ENCODE results near the gene SGSM2.

SGSM2 gene

GRCh38 chr17:2398182-2398581 is 60.9 kb downstream of the SGSM2 start:
- TF ChIP-seq ZFP30 (CRISPR knock-in tag; IDR thresholded peaks at IDR 0.05) (no peak), TOX (CRISPR knock-in tag; IDR thresholded peaks at IDR 0.05; ENCODE audit: borderline replicate concordance) (no peak), SNAI2 (CRISPR knock-in tag; IDR thresholded peaks at IDR 0.05) (no peak), CREB5 (CRISPR knock-in tag; IDR thresholded peaks at IDR 0.05; ENCODE audit: low read depth) (no peak), POU6F1 (CRISPR knock-in tag; IDR thresholded peaks at IDR 0.05; ENCODE audit: borderline replicate concordance, low read depth) (no peak), ZNF565 (CRISPR knock-in tag; conservative IDR thresholded peaks at IDR 0.05; ENCODE audit: low read depth) (no peak), TCF4 (CRISPR knock-in tag; IDR thresholded peaks at IDR 0.05; ENCODE audit: borderline replicate concordance) (no peak), OSR1 (CRISPR knock-in tag; IDR thresholded peaks at IDR 0.05) (no peak), BACH2 (CRISPR knock-in tag; IDR thresholded peaks at IDR 0.05; ENCODE audit: borderline replicate concordance) (no peak), CSRNP3 (CRISPR knock-in tag; IDR thresholded peaks at IDR 0.05) (no peak), TSHZ2 (CRISPR knock-in tag; IDR thresholded peaks at IDR 0.05) (no peak), ZNF70 (CRISPR knock-in tag; IDR thresholded peaks at IDR 0.05) (no peak), PATZ1 (CRISPR knock-in tag; IDR thresholded peaks at IDR 0.05; ENCODE audit: borderline replicate concordance) (no peak), GLIS3 (CRISPR knock-in tag; IDR thresholded peaks at IDR 0.05) (no peak), ZFP3 (CRISPR knock-in tag; IDR thresholded peaks at IDR 0.05) (no peak)
- ATAC-seq = no peak

- TF ChIP-seq CSDC2 (CRISPR knock-in tag; IDR thresholded peaks at IDR 0.05) (0 out of 2 replicates have a peak, but pooled peaks have one; percentile 30), PATZ1 (CRISPR knock-in tag; IDR thresholded peaks at IDR 0.05; ENCODE audit: borderline replicate concordance) (no peak), ARNTL (CRISPR knock-in tag; IDR thresholded peaks at IDR 0.05; ENCODE audit: borderline replicate concordance, low read depth) (no peak), ZNF70 (CRISPR knock-in tag; IDR thresholded peaks at IDR 0.05) (no peak)
- ATAC-seq = peak; percentile 13
These were observed 61.6 kb downstream of the SGSM2 start for GRCh38 chr17:2398655-2399571.
